Mucosa of rectum (tissue), 2 donors: ENCODE data around the gene CDKL5.

ENCODE experiments used
- H3K27ac ChIP-seq, 2 donors: one replicate each; pipeline ENCODE4 v1.7.0; 2013; ENCODE audit warnings: inconsistent platforms in 2 of 2, low read depth in 2 of 2, low read length in 2 of 2
- H3K27me3 ChIP-seq, 2 donors: one replicate each; pipeline ENCODE4 v1.7.0; 2013; ENCODE audit warnings: low read length in 2 of 2; ENCODE audit not compliant: control insufficient read depth in 2 of 2, insufficient read depth in 2 of 2
- H3K36me3 ChIP-seq, 2 donors: one replicate each; pipeline ENCODE4 v1.7.0; 2013; ENCODE audit warnings: low read length in 2 of 2; ENCODE audit not compliant: control insufficient read depth in 2 of 2, insufficient read depth in 2 of 2
- H3K4me1 ChIP-seq, 2 donors: one replicate each; pipeline ENCODE4 v1.7.0; 2013; ENCODE audit warnings: low read length in 2 of 2, mild to moderate bottlenecking in 1 of 2; ENCODE audit not compliant: control insufficient read depth in 2 of 2, insufficient read depth in 2 of 2
- H3K4me3 ChIP-seq, 2 donors: one replicate each; pipeline ENCODE4 v1.7.0; 2013; ENCODE audit warnings: low read length in 2 of 2
- H3K9ac ChIP-seq, 2 donors: one replicate each; pipeline ENCODE4 v1.7.0; 2013; ENCODE audit warnings: low read length in 2 of 2, low read depth in 1 of 2, mild to moderate bottlenecking in 1 of 2
- H3K9me3 ChIP-seq, 2 donors: one replicate each; pipeline ENCODE4 v1.7.0; 2013; ENCODE audit warnings: low read length in 2 of 2; ENCODE audit not compliant: control insufficient read depth in 2 of 2
- donor health status: healthy.
- donor health status: Normal muscosa, but diverticular disease.

Gene CDKL5

GRCh38 chrX:18449236-18449635 lies 23.8 kb downstream of the CDKL5 start:
- H3K4me3 ChIP-seq = no peak overlapping the region
- H3K9ac ChIP-seq = no peak overlapping the region
- H3K36me3 ChIP-seq = no peaks in the 10 kb centered on the region
- H3K27me3 ChIP-seq = no peaks in the 10 kb centered on the region
- H3K4me1 ChIP-seq = no peaks in the 10 kb centered on the region
- H3K9me3 ChIP-seq = no peaks in the 10 kb centered on the region
- no peak overlapping the region for H3K27ac ChIP-seq

GRCh38 chrX:18455384-18455783 lies 30.0 kb downstream of the CDKL5 start:
- no peaks in the 10 kb centered on the region for H3K36me3 ChIP-seq
- no peak overlapping the region for H3K4me3 ChIP-seq
- no peak overlapping the region for H3K27ac ChIP-seq
- no peaks in the 10 kb centered on the region for H3K27me3 ChIP-seq
- no peaks in the 10 kb centered on the region for H3K9me3 ChIP-seq
- H3K9ac ChIP-seq = no peak overlapping the region
- no peaks in the 10 kb centered on the region for H3K4me1 ChIP-seq

GRCh38 chrX:18457000-18457399 lies 31.6 kb downstream of the CDKL5 start:
- no peak overlapping the region for H3K4me3 ChIP-seq
- H3K27ac ChIP-seq = no peak overlapping the region
- H3K9ac ChIP-seq = no peak overlapping the region
- no peaks in the 10 kb centered on the region for H3K36me3 ChIP-seq
- no peaks in the 10 kb centered on the region for H3K4me1 ChIP-seq
- H3K9me3 ChIP-seq = no peaks in the 10 kb centered on the region
- H3K27me3 ChIP-seq = no peaks in the 10 kb centered on the region

GRCh38 chrX:18461431-18461830 lies 36.0 kb downstream of the CDKL5 start:
- Histone ChIP-seq H3K9me3 (no peaks in the 10 kb centered on the region), H3K9ac (no peak overlapping the region), H3K27me3 (no peaks in the 10 kb centered on the region), H3K36me3 (no peaks in the 10 kb centered on the region), H3K4me3 (no peak overlapping the region), H3K27ac (no peak overlapping the region), H3K4me1 (no peaks in the 10 kb centered on the region)

- Histone ChIP-seq H3K27me3 (peaks cover 0 to 3% of the 10 kb centered on the region in 2 donors), H3K27ac (no peak overlapping the region), H3K9me3 (no peaks in the 10 kb centered on the region), H3K9ac (no peak overlapping the region), H3K4me1 (no peaks in the 10 kb centered on the region), H3K36me3 (no peaks in the 10 kb centered on the region), H3K4me3 (no peak overlapping the region)
Measured at GRCh38 chrX:18464499-18464898, 39.1 kb downstream of the CDKL5 start.

GRCh38 chrX:18465051-18465450 lies 39.6 kb downstream of the CDKL5 start:
- no peaks in the 10 kb centered on the region for H3K9me3 ChIP-seq

GRCh38 chrX:18468599-18468998 lies 43.2 kb downstream of the CDKL5 start:
- Histone ChIP-seq H3K27me3 (peaks cover 0 to 3% of the 10 kb centered on the region in 2 donors), H3K9me3 (no peaks in the 10 kb centered on the region), H3K27ac (no peak overlapping the region), H3K4me3 (no peak overlapping the region), H3K36me3 (no peaks in the 10 kb centered on the region), H3K4me1 (no peaks in the 10 kb centered on the region), H3K9ac (no peak overlapping the region)

More at GRCh38 chrX:18465051-18465450, 39.6 kb downstream of the CDKL5 start:
- Histone ChIP-seq H3K27me3 (peaks cover 0 to 3% of the 10 kb centered on the region in 2 donors), H3K9ac (no peak overlapping the region), H3K27ac (no peak overlapping the region), H3K4me3 (no peak overlapping the region), H3K4me1 (no peaks in the 10 kb centered on the region), H3K36me3 (no peaks in the 10 kb centered on the region)

GRCh38 chrX:18471296-18471695 lies 45.9 kb downstream of the CDKL5 start:
- Histone ChIP-seq H3K36me3 (no peaks in the 10 kb centered on the region), H3K9ac (no peak overlapping the region), H3K27ac (no peak overlapping the region), H3K4me1 (no peaks in the 10 kb centered on the region), H3K27me3 (peaks cover 0 to 3% of the 10 kb centered on the region in 2 donors), H3K4me3 (no peak overlapping the region), H3K9me3 (no peaks in the 10 kb centered on the region)

GRCh38 chrX:18490806-18491555 lies 65.6 kb downstream of the CDKL5 start:
- Histone ChIP-seq H3K4me3 (no peak overlapping the region), H3K36me3 (no peaks in the 10 kb centered on the region), H3K27me3 (no peaks in the 10 kb centered on the region), H3K9me3 (no peaks in the 10 kb centered on the region), H3K4me1 (no peaks in the 10 kb centered on the region), H3K9ac (no peak overlapping the region), H3K27ac (no peak overlapping the region)

- no peak overlapping the region for H3K4me3 ChIP-seq
- H3K27ac ChIP-seq = no peak overlapping the region
- H3K27me3 ChIP-seq = no peaks in the 10 kb centered on the region
- H3K36me3 ChIP-seq = no peaks in the 10 kb centered on the region
- no peak overlapping the region for H3K9ac ChIP-seq
- H3K9me3 ChIP-seq = no peaks in the 10 kb centered on the region
- H3K4me1 ChIP-seq = no peaks in the 10 kb centered on the region
Measured at GRCh38 chrX:18491587-18492340, 66.4 kb downstream of the CDKL5 start.
